ENCODE data around the gene PSMB7. TPM values are rescaled to one million over a fixed set of nuclear protein-coding genes. Genes with fewer than 3 reads are reported as not detected.

The PSMB7 gene
- total RNA-seq, 2 donors from 2014 or later, result 150 to 158 TPM

- WGBS, result 88% methylated on average over 5 of the region's 5 CpGs
- H3K27me3 ChIP-seq (replicated peaks; ENCODE audit: insufficient read depth), result no peaks in the 10 kb centered on the region
- H3K4me1 ChIP-seq (replicated peaks), result peaks cover 3% of the 10 kb centered on the region
- H3K9me3 ChIP-seq, result no peaks in the 10 kb centered on the region
- H3K36me3 ChIP-seq, result no peaks in the 10 kb centered on the region
- DNase-seq (ENCODE audit: low spot score), result no peak
- no peak overlapping the region for H3K4me3 ChIP-seq
- TF ChIP-seq CTCF (IDR thresholded peaks at IDR 0.05) (no peak), POLR2A (IDR thresholded peaks at IDR 0.05) (no peak), POLR2AphosphoS5 (IDR thresholded peaks at IDR 0.05) (no peak)
- no peak overlapping the region for H3K27ac ChIP-seq
- intact Hi-C loops (cut with DNase I), result loop anchor here (10.0 kb wide), 1 partner anchor 533 kb away; the partner anchor contains the start of gene GOLGA1
Measured at GRCh38 chr9:124411514-124412227, 3.6 kb downstream of the PSMB7 start.

GRCh38 chr9:124410321-124410913 is 4.8 kb downstream of the PSMB7 start:
- Histone ChIP-seq H3K36me3 (no peaks in the 10 kb centered on the region), H3K27me3 (replicated peaks; ENCODE audit: insufficient read depth) (no peaks in the 10 kb centered on the region)
- intact Hi-C loops (cut with DNase I), result loop anchor here (10.0 kb wide), 1 partner anchor 534 kb away; the partner anchor contains the start of gene GOLGA1

GRCh38 chr9:124409410-124409809 is 5.8 kb downstream of the PSMB7 start:
- Histone ChIP-seq H3K4me3 (no peak overlapping the region), H3K36me3 (peaks cover 0 to 6% of the 10 kb centered on the region in 2 donors), H3K9me3 (no peaks in the 10 kb centered on the region), H3K27me3 (replicated peaks; ENCODE audit: insufficient read depth) (no peaks in the 10 kb centered on the region), H3K4me1 (replicated peaks) (peaks cover 3% of the 10 kb centered on the region), H3K27ac (no peak overlapping the region)
- no peak for TF ChIP-seq POLR2AphosphoS5 (IDR thresholded peaks at IDR 0.05)
- TF ChIP-seq POLR2A (IDR thresholded peaks at IDR 0.05), result no peak
- WGBS, result 70% methylated on average over 3 of the region's 3 CpGs
- DNase-seq (ENCODE audit: low spot score), result no peak
- intact Hi-C loops (cut with DNase I), result no loop called here

More at GRCh38 chr9:124410321-124410913, 4.8 kb downstream of the PSMB7 start:
- H3K4me1 ChIP-seq (replicated peaks), result peaks cover 3% of the 10 kb centered on the region
- no peaks in the 10 kb centered on the region for H3K9me3 ChIP-seq
- TF ChIP-seq CTCF (IDR thresholded peaks at IDR 0.05) (peak in 1 of 4 experiments; percentile 31), POLR2A (IDR thresholded peaks at IDR 0.05) (no peak)
- DNase-seq (ENCODE audit: low spot score), result no peak
- 65% methylated on average over 3 of the region's 3 CpGs for WGBS
- no peak overlapping the region for H3K4me3 ChIP-seq
- H3K27ac ChIP-seq, result no peak overlapping the region

- intact Hi-C loops (cut with DNase I), result no loop called here
- no peaks in the 10 kb centered on the region for H3K27me3 ChIP-seq (replicated peaks; ENCODE audit: insufficient read depth)
- peaks cover 0 to 6% of the 10 kb centered on the region in 2 donors for H3K36me3 ChIP-seq
- TF ChIP-seq CTCF (IDR thresholded peaks at IDR 0.05) (no peak), POLR2AphosphoS5 (IDR thresholded peaks at IDR 0.05) (no peak), POLR2A (IDR thresholded peaks at IDR 0.05) (no peak)
- H3K9me3 ChIP-seq, result no peaks in the 10 kb centered on the region
- no peak for DNase-seq (ENCODE audit: low spot score)
- WGBS, result 93% methylated on average over 4 of the region's 4 CpGs
- H3K4me3 ChIP-seq, result no peak overlapping the region
- peaks cover 9% of the 10 kb centered on the region for H3K4me1 ChIP-seq (replicated peaks)
- H3K27ac ChIP-seq, result no peak overlapping the region
Measured at GRCh38 chr9:124403246-124403645, 12.0 kb downstream of the PSMB7 start.

- intact Hi-C loops (cut with DNase I), result loop anchor here (10.0 kb wide), 1 partner anchor 275 kb away; no protein-coding TSS in a partner anchor
- 55% methylated on average over 15 of the region's 15 CpGs for whole genome bisulfite sequencing
- no peak for DNase-seq (ENCODE audit: low spot score)
- Histone ChIP-seq H3K4me1 (replicated peaks) (peaks cover 9% of the 10 kb centered on the region), H3K27me3 (replicated peaks; ENCODE audit: insufficient read depth) (no peaks in the 10 kb centered on the region), H3K4me3 (no peak overlapping the region), H3K9me3 (no peaks in the 10 kb centered on the region), H3K27ac (peak overlapping the region in 1 of 2 donors; percentile 34), H3K36me3 (peaks cover 0 to 4% of the 10 kb centered on the region in 2 donors)
- TF ChIP-seq CTCF (IDR thresholded peaks at IDR 0.05), result no peak
- no peak for TF ChIP-seq POLR2A (IDR thresholded peaks at IDR 0.05)
- no peak for TF ChIP-seq POLR2AphosphoS5 (IDR thresholded peaks at IDR 0.05)
Measured at GRCh38 chr9:124399968-124400940, 15.0 kb downstream of the PSMB7 start.
